HG02571 (cell line): ENCODE data around the gene CPNE4.

Experiments
- ATAC-seq: cut with Tn5 transposase; IDR thresholded peaks from one replicate; pipeline ENCODE4 v1.9.1; 2021; ENCODE audit warnings: mild to moderate bottlenecking, moderate library complexity; ENCODE audit not compliant: unreplicated experiment

CPNE4 gene

GRCh38 chr3:131803113-131803512, 231.7 kb downstream of the CPNE4 start:
- ATAC-seq, result no peak

GRCh38 chr3:131802029-131802428, 232.8 kb downstream of the CPNE4 start:
- ATAC-seq, result no peak

GRCh38 chr3:131801566-131801965, 233.2 kb downstream of the CPNE4 start:
- ATAC-seq, result no peak

GRCh38 chr3:131797776-131798175, 237.0 kb downstream of the CPNE4 start:
- ATAC-seq, result no peak

- peak; percentile 56 for ATAC-seq
Observed at GRCh38 chr3:131796558-131797198, 238.1 kb downstream of the CPNE4 start.

GRCh38 chr3:131796111-131796510, 238.7 kb downstream of the CPNE4 start:
- ATAC-seq, result peak; percentile 5

GRCh38 chr3:131795390-131796090, 239.3 kb downstream of the CPNE4 start:
- ATAC-seq, result peak; percentile 60

GRCh38 chr3:131794766-131795388, 239.9 kb downstream of the CPNE4 start:
- ATAC-seq, result no peak

GRCh38 chr3:131793870-131794269, 240.9 kb downstream of the CPNE4 start:
- ATAC-seq, result no peak

GRCh38 chr3:131789188-131789587, 245.6 kb downstream of the CPNE4 start:
- no peak for ATAC-seq

GRCh38 chr3:131786386-131786785, 248.4 kb downstream of the CPNE4 start:
- ATAC-seq, result no peak

- ATAC-seq, result no peak
Observed at GRCh38 chr3:131782751-131783150, 252.1 kb downstream of the CPNE4 start.

GRCh38 chr3:131778526-131778925, 256.3 kb downstream of the CPNE4 start:
- no peak for ATAC-seq

- ATAC-seq, result no peak
Observed at GRCh38 chr3:131775650-131776049, 259.2 kb downstream of the CPNE4 start.

- ATAC-seq, result no peak
Observed at GRCh38 chr3:131772269-131773026, 262.4 kb downstream of the CPNE4 start.

- ATAC-seq, result no peak
Observed at GRCh38 chr3:131762981-131763564, 271.7 kb downstream of the CPNE4 start.

- ATAC-seq, result no peak
Observed at GRCh38 chr3:131756405-131756804, 278.4 kb downstream of the CPNE4 start.

- ATAC-seq, result no peak
Observed at GRCh38 chr3:131755380-131755779, 279.4 kb downstream of the CPNE4 start.

- no peak for ATAC-seq
Observed at GRCh38 chr3:131750256-131750655, 284.6 kb downstream of the CPNE4 start.

GRCh38 chr3:131749826-131750225, 285.0 kb downstream of the CPNE4 start:
- no peak for ATAC-seq

GRCh38 chr3:131747466-131747865, 287.3 kb downstream of the CPNE4 start:
- no peak for ATAC-seq
